IPS DF 6.9 (cell line): ENCODE measurements around the gene ACSF3.
A peak's percentile ranks its signal among the peaks of the same experiment; 100 is the strongest.
"Not testable (repeated sequence)": the region's sequence is repeated elsewhere in the genome, so short reads cannot be mapped to it uniquely, and the experiment has no call there.

ENCODE experiments used
- DNase-seq: peaks from one replicate; pipeline ENCODE4 v3.0.0-alpha.2; 2013; ENCODE audit warnings: low read depth, low spot score
- H3K27ac ChIP-seq: one replicate; pipeline ENCODE4 v1.5.1; 2013; ENCODE audit warnings: low read length, control low read depth
- H3K27me3 ChIP-seq: 2 replicates; pipeline ENCODE4 v1.6.1; 2013; ENCODE audit warnings: mild to moderate bottlenecking, low read length; ENCODE audit not compliant: control insufficient read depth, insufficient read depth
- H3K36me3 ChIP-seq: 2 replicates; pipeline ENCODE4 v1.6.1; 2013; ENCODE audit warnings: low read length; ENCODE audit not compliant: control insufficient read depth, insufficient read depth
- H3K4me1 ChIP-seq: 2 replicates; pipeline ENCODE4 v1.6.1; 2013; ENCODE audit warnings: low read length; ENCODE audit not compliant: control insufficient read depth, insufficient read depth
- H3K4me3 ChIP-seq: 2 replicates; pipeline ENCODE4 v1.5.1; 2013; ENCODE audit warnings: mild to moderate bottlenecking, low read length
- H3K9me3 ChIP-seq: 2 replicates; pipeline ENCODE4 v1.6.1; 2013; ENCODE audit warnings: low read length, inconsistent platforms; ENCODE audit not compliant: control insufficient read depth, insufficient read depth
- WGBS: extraction: QIAGEN DNeasy Blood & Tissue Kit; methylation state at CpG from one replicate; pipeline ENCODE4 v1.1.7; 2013; ENCODE audit warnings: mixed read lengths, missing lambda C conversion rate; ENCODE audit not compliant: insufficient read length, insufficient coverage; 5-methylcytosine and 5-hydroxymethylcytosine counted together

ACSF3 gene

DNA sequence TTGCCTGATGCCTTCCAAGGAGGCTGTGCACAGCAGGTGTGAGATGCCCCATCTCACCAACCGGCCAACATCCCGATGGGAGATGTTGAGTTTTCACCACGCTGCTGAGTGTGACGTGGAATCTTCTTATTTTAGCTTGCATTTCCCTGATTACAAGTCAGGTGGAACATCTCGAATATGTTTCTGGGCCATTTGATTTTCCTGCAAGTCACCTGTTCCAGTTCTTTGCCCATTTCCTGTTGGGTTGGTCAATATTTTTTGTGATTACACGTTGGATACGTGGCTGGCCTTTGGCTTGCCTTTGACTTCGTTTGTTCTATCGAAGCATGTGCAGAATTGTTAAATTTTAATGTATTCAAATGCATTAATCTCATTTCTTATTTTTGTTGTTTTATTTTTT is 69.6 kb downstream of the ACSF3 start:
- Histone ChIP-seq H3K4me3 (no peak overlapping the region), H3K27me3 (no peaks in the 10 kb centered on the region), H3K27ac (no peak overlapping the region), H3K4me1 (peaks cover 6% of the 10 kb centered on the region; the same call in 1 of the 2 replicates), H3K36me3 (no peaks in the 10 kb centered on the region; the same call in 1 of the 2 replicates), H3K9me3 (no peaks in the 10 kb centered on the region)
- no CpG with 5 or more reads among the region's 9 CpGs for whole genome bisulfite sequencing
- DNase-seq = no peak

DNA sequence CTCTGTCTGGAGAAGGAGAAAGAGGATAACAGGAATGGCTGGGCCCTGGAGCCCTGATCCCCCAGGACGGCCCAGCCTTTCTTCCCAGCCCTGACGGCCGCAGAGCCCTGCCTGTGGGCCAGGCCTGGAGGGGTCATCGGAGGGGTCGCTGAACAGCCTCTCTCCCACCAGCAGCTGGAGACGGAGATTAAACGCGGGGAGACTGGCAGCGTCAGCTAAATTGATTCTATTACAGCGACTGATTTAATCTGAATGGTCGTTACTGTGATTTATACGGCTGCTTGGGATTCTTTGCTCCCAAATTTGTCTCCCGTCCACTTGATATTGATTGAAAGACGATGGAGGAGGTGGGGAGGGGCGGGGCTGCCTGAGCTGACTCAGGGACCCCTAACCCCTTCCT is 70.8 kb downstream of the ACSF3 start:
- no CpG with 5 or more reads among the region's 15 CpGs for WGBS
- H3K4me1 ChIP-seq = peaks cover 6% of the 10 kb centered on the region; the same call in 1 of the 2 replicates
- H3K4me3 ChIP-seq = no peak overlapping the region
- no peak overlapping the region for H3K27ac ChIP-seq
- H3K36me3 ChIP-seq = no peaks in the 10 kb centered on the region; the same call in 1 of the 2 replicates
- H3K9me3 ChIP-seq = no peaks in the 10 kb centered on the region
- H3K27me3 ChIP-seq = no peaks in the 10 kb centered on the region
- DNase-seq = no peak

DNA sequence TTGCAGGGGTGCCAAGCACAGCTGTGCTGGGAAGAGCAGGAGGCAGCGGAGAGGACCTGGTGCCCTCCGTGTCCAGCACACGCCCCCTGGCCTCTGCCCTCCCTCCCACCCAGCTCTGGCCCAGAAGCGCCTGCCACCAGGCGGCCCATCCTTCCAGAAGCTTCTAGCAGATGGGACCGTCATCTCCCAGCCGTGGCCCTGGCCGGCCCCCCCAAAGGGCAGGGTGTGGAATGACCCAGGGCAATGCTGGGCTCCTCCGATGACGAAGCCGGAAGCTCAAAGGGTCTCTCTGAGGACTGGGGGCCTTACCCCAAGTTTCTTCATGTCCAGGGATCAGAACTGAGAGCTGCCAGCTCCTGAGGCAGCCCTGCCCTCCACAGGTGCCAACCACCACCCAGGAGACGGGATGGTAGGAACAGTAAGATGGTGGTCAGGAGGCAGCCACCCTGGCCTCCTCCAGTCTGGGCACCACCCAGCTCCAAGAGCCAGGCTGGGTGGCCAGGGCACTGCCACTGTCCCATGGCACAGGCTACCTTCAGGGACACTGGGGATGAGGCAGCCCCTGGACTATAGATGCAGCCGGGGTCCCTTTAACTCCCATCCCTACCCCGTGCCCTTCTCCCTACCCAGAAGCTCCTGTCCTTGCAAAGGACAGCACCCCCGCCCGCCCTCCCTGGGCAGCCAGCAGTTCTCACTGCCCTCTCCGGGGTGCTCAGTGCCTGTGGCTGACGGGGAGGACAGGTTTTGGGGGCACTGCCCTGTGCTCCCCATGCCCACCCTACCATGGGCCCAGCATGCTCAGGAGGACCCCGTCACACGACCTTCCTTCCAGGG is 71.4 kb downstream of the ACSF3 start:
- no peak for DNase-seq
- no peaks in the 10 kb centered on the region; the same call in 1 of the 2 replicates for H3K36me3 ChIP-seq
- no CpG with 5 or more reads among the region's 20 CpGs for WGBS
- no peak overlapping the region for H3K4me3 ChIP-seq
- no peak overlapping the region for H3K27ac ChIP-seq
- H3K9me3 ChIP-seq = no peaks in the 10 kb centered on the region
- H3K4me1 ChIP-seq = peaks cover 6% of the 10 kb centered on the region; the same call in 1 of the 2 replicates
- no peaks in the 10 kb centered on the region for H3K27me3 ChIP-seq

DNA sequence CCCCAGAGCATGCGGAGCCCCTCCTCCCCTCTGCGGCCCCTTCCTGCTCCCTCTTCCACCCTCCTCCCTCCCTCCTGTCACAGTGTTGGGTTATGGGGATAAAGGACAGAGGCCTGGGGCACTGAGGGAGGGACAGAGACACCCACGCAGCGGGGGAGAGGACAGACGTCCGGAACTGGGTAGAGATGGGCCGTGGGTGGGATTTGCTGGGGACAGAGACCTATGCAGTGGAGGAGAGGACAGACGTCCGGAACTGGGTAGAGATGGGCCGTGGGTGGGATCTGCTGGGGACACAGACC is 72.0 kb downstream of the ACSF3 start:
- not testable (repeated sequence) for H3K9me3 ChIP-seq, H3K36me3 ChIP-seq, H3K27ac ChIP-seq, H3K4me1 ChIP-seq, H3K4me3 ChIP-seq, H3K27me3 ChIP-seq, DNase-seq
- no CpG with 5 or more reads among the region's 10 CpGs for WGBS

DNA sequence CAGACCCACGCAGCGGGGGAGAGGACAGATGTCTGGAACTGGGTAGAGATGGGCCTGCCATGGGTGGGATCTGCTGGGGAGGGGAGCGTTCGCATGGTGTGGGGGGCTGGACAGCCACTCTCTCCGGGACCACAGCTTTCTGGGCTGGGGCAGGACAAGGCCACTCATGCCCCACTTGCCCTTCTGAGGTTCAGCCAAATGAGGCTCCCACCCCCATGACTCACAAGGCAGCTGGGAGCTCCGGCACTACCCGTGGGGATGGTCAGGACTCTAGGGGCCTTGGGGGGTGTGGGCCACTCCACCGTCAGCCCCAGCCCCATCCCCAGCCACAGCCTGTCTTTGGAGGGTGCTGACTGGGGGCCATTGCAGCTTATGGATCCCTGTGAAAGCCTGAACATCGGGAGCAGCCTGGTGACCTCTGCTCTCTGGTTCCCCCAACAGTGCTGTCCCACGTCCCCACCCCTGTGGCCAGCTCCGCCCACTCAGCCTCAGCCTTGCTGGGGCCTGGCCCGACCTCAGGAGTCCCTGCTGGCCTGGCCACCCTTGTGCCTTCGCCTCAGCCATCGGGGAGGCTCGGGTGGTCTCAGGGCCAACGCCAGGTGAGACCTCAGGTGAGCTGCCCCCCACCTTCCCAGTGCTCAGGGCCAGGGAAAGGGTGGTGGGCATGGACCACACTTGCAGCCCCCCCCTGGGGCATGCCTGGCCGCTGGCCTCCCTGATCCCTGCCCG is 73.2 kb downstream of the ACSF3 start:
- H3K4me1 ChIP-seq = peaks cover 7% of the 10 kb centered on the region; the same call in 1 of the 2 replicates
- H3K27ac ChIP-seq = no peak overlapping the region
- H3K36me3 ChIP-seq = no peaks in the 10 kb centered on the region; the same call in 1 of the 2 replicates
- no peaks in the 10 kb centered on the region for H3K27me3 ChIP-seq
- no peak for DNase-seq
- no CpG with 5 or more reads among the region's 18 CpGs for WGBS
- H3K4me3 ChIP-seq = no peak overlapping the region
- H3K9me3 ChIP-seq = no peaks in the 10 kb centered on the region

DNA sequence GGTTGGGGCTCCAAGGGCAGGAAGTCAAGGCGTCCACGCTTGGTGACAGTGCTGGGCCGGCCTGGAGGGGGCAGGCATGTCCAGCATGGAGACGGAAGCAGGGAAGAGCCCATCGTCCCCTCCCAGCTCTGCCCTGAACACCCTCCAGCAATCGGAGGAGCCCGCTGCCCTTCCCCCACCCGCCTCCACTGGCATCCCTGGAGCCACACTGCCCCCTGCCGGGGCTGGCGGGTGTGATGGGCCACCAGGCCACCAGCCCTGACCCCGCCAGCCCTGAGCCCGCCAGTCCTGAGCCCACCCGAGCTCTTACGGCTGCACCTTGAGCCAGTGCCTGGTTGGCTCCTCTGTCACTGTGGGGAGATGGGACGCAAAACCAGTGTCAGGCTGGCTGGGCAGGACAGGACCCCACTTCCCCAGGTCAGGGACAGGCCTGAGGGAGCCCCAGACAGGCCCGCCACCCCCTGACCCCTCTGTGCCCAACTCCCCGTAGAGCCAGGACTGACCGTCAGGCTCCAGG is 73.8 kb downstream of the ACSF3 start:
- DNase-seq = peak; percentile 73
- Histone ChIP-seq H3K4me1 (peaks cover 7% of the 10 kb centered on the region; the same call in 1 of the 2 replicates), H3K27ac (no peak overlapping the region), H3K9me3 (no peaks in the 10 kb centered on the region), H3K36me3 (no peaks in the 10 kb centered on the region), H3K4me3 (no peak overlapping the region), H3K27me3 (no peaks in the 10 kb centered on the region)
- WGBS = no CpG with 5 or more reads among the region's 18 CpGs

DNA sequence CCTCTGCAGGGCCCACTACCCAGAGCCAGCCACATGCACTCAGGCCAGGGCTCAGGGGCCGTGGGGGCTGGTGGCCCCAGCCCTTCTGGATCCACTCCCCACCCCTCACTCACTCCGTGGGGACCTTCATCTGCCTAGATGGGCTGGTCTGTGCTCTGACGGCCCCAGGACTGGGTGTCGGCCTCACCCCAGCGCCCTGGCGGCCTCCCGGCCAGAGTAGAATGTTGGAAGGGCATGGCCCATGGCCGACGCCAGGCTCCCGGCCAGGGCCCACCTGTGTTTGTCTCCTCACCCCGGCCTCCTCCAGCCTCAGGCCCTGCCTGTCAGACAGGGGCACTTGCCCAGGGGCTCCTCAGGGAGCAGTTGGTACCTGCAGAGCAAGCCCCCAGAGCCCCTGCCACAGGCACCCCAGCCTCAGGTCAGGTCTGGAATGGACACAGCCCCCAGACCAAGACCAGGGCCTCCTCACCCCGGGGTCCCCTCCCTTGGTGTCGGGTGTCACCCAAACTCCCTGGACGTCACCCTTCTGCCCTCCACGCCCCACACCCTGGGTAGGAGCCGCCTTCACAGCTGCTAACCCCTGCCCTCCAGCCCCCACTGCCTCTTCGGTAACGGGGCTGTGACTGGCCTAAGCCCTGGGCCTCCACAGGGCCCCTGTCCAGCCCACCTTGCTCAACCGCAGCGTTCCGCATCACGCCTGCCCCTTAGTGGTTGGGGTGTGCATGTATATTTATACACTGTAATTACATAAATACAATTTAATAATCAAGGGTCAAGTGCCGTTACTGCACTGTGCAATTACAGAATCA is 74.9 kb downstream of the ACSF3 start:
- no peak for DNase-seq
- H3K27me3 ChIP-seq = no peaks in the 10 kb centered on the region
- H3K36me3 ChIP-seq = no peaks in the 10 kb centered on the region
- no peak overlapping the region for H3K27ac ChIP-seq
- H3K4me3 ChIP-seq = no peak overlapping the region
- no peaks in the 10 kb centered on the region for H3K9me3 ChIP-seq
- H3K4me1 ChIP-seq = peaks cover 8% of the 10 kb centered on the region; the same call in 1 of the 2 replicates
- no CpG with 5 or more reads among the region's 23 CpGs for WGBS

DNA sequence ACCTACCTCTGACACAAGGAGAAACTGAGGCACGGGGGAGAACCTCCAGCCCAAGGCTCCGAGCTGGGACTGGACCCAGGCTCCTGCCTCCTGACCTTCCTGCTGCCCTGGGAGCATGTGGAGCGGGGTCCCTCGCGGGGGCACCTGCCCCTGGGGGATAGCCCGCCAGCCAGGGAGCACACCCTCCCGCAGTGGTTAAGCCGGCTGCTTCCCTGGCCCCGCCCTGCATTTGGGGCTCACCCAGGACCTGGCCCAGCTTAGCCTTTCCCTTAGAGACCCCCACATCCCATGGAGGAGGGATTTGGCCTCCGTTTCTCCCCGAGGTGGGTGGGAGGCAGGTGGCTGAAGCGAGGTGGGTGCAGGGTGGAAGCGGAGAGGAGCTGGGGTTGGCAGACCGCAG is 76.1 kb downstream of the ACSF3 start:
- Histone ChIP-seq H3K27me3 (no peaks in the 10 kb centered on the region), H3K4me3 (no peak overlapping the region), H3K4me1 (peaks cover 8% of the 10 kb centered on the region; the same call in 1 of the 2 replicates), H3K27ac (no peak overlapping the region), H3K36me3 (no peaks in the 10 kb centered on the region), H3K9me3 (no peaks in the 10 kb centered on the region)
- no CpG with 5 or more reads among the region's 14 CpGs for WGBS
- no peak for DNase-seq

DNA sequence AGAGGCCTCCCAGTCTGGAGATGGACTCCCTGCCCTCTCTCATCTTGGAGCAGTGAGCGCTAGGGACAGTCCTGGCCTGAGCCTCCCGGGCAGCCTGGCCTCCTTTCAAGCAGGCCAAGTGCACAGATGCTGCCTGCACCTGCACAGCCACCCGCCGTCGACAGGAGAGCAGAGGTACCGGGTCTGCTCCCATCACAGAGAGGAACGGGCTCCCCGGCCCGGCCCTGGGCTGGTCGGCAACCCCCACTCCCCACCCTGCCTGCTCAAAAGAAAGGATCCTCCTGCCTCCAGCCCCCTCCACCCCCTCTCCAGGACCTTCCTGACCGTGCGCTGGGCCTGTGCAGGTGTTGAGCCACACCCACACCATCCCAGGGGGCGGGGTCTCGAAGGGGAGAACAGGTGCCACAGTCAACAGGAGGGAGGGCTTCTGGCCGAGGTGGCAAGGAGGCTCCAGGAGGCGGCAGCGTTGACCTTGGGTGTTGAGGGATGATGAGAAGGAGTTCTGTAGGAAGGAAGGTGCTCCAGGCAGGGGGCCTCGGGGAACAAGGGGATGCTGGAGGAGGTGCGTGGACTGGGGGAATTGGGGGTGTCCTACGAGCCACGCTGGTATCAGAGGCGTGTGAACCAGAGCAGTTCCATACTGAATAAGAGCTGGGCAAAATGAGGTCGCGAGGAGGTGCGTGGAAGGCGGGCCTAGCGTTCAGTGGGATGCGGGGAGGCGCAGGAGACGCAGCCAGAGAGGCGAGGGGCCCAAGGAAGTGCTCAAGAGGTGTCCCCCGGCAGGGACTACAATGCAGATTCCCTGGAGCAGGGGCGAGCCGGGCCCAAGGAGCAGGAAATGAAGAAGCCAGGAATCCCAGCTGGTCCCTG is 76.9 kb downstream of the ACSF3 start:
- H3K4me3 ChIP-seq = peak overlapping the region; percentile 29; the same call in 1 of the 2 replicates
- no peaks in the 10 kb centered on the region for H3K36me3 ChIP-seq
- H3K27me3 ChIP-seq = no peaks in the 10 kb centered on the region
- no CpG with 5 or more reads among the region's 34 CpGs for WGBS
- DNase-seq = no peak
- H3K27ac ChIP-seq = no peak overlapping the region
- peaks cover 8% of the 10 kb centered on the region; the same call in 1 of the 2 replicates for H3K4me1 ChIP-seq
- H3K9me3 ChIP-seq = no peaks in the 10 kb centered on the region
